Panc1 (cell line): Measurements from ENCODE around the gene TMEM163.
"Not testable (repeated sequence)": the region's sequence is repeated elsewhere in the genome, so short reads cannot be mapped to it uniquely, and the experiment has no call there.

ENCODE experiments used
- CTCF ChIP-seq: fragments of 450-650 bp; IDR thresholded peaks from 2 replicates; pipeline ENCODE4 v1.5.1; 2017; ENCODE audit warnings: mild to moderate bottlenecking
- REST ChIP-seq, 2 experiments: IDR thresholded peaks; 2 replicates each; pipeline ENCODE4 v1.6.1; 2011 to 2012; ENCODE audit warnings: low read depth in 2 of 2, control low read depth in 1 of 2, low read length in 1 of 2, mild to moderate bottlenecking in 1 of 2, moderate library complexity in 1 of 2; ENCODE audit not compliant: insufficient read depth in 1 of 2

GRCh38 chr2:134615480-134615879 is 103.3 kb downstream of the TMEM163 start:
- TF ChIP-seq CTCF; REST (IDR thresholded peaks at IDR 0.05; ENCODE audit: insufficient read depth in 1 of 2, low read depth in 2 of 2, low read length in 1 of 2): not testable (repeated sequence)
